HEK293 (cell line): ENCODE data around the gene NPHS2.

Experiments used
- EGR2 ChIP-seq: fragments of 450-650 bp; formaldehyde crosslinking; IDR thresholded peaks from 2 replicates; pipeline ENCODE4 v1.5.1; 2016; ENCODE audit warnings: low read depth, missing biosample characterization, missing genetic modification characterization
- GLI4 ChIP-seq: fragments of 450-650 bp; formaldehyde crosslinking; IDR thresholded peaks from 2 replicates; pipeline ENCODE4 v1.5.1; 2016; ENCODE audit warnings: missing biosample characterization, missing genetic modification characterization
- KLF7 ChIP-seq: fragments of 450-650 bp; formaldehyde crosslinking; IDR thresholded peaks from 2 replicates; pipeline ENCODE4 v1.5.1; 2016; ENCODE audit warnings: missing biosample characterization, missing genetic modification characterization, borderline replicate concordance
- PRDM10 ChIP-seq: fragments of 450-650 bp; formaldehyde crosslinking; IDR thresholded peaks from 2 replicates; pipeline ENCODE4 v1.5.1; 2016; ENCODE audit warnings: missing biosample characterization, missing genetic modification characterization
- ZEB2 ChIP-seq: fragments of 450-650 bp; formaldehyde crosslinking; IDR thresholded peaks from 2 replicates; pipeline ENCODE4 v1.5.1; 2016; ENCODE audit warnings: missing biosample characterization, missing genetic modification characterization
- ZNF274 ChIP-seq, 2 experiments: fragments of 200-500 bp in 1 of 2; fragments of 450-650 bp in 1 of 2; sonication (Bioruptor generic) in 1 of 2; formaldehyde crosslinking in 1 of 2; IDR thresholded peaks; 2 replicates each; pipeline versions ENCODE4 v1.5.1 to v1.6.1; 2014 to 2016; ENCODE audit warnings: borderline replicate concordance in 1 of 2, inconsistent platforms in 1 of 2, low read length in 1 of 2, missing biosample characterization in 1 of 2, missing genetic modification characterization in 1 of 2
- ZNF391 ChIP-seq: fragments of 450-650 bp; formaldehyde crosslinking; IDR thresholded peaks from 2 replicates; pipeline ENCODE4 v1.5.1; 2016; ENCODE audit warnings: low read depth, missing biosample characterization, missing genetic modification characterization, borderline replicate concordance
- ZNF398 ChIP-seq: fragments of 450-650 bp; formaldehyde crosslinking; IDR thresholded peaks from 2 replicates; pipeline ENCODE4 v1.5.1; 2017; ENCODE audit warnings: missing biosample characterization, missing genetic modification characterization
- ZNF426 ChIP-seq: fragments of 450-650 bp; formaldehyde crosslinking; IDR thresholded peaks from 2 replicates; pipeline ENCODE4 v1.5.1; 2017; ENCODE audit warnings: missing biosample characterization, missing genetic modification characterization, mild to moderate bottlenecking, inconsistent platforms, moderate library complexity
- ZNF48 ChIP-seq: fragments of 450-650 bp; formaldehyde crosslinking; IDR thresholded peaks from 2 replicates; pipeline ENCODE4 v1.5.1; 2016; ENCODE audit warnings: missing biosample characterization, missing genetic modification characterization
- ZNF558 ChIP-seq: fragments of 450-650 bp; formaldehyde crosslinking; IDR thresholded peaks from 2 replicates; pipeline ENCODE4 v1.5.1; 2016; ENCODE audit warnings: missing biosample characterization, missing genetic modification characterization
- ZNF596 ChIP-seq: fragments of 450-650 bp; IDR thresholded peaks from 2 replicates; pipeline ENCODE4 v1.5.0; 2018; ENCODE audit warnings: missing biosample characterization, mild to moderate bottlenecking, missing genetic modification characterization, moderate library complexity
- ZNF677 ChIP-seq: fragments of 450-650 bp; IDR thresholded peaks from 2 replicates; pipeline ENCODE4 v1.5.0; 2018; ENCODE audit warnings: missing biosample characterization, mild to moderate bottlenecking, missing genetic modification characterization, moderate library complexity
- ZNF792 ChIP-seq: fragments of 450-650 bp; formaldehyde crosslinking; IDR thresholded peaks from 2 replicates; pipeline ENCODE4 v1.5.1; 2016; ENCODE audit warnings: missing biosample characterization, missing genetic modification characterization
- TF ChIP-seq, protein P1 (sequence below): fragments of 450-650 bp; formaldehyde crosslinking; IDR thresholded peaks from 2 replicates; pipeline ENCODE4 v1.5.1; 2016; ENCODE audit warnings: missing biosample characterization, missing genetic modification characterization, borderline replicate concordance
- TF ChIP-seq, protein P2 (sequence below): fragments of 450-650 bp; formaldehyde crosslinking; IDR thresholded peaks from 2 replicates; pipeline ENCODE4 v1.5.1; 2016; ENCODE audit warnings: missing biosample characterization, missing genetic modification characterization

Gene NPHS2

DNA sequence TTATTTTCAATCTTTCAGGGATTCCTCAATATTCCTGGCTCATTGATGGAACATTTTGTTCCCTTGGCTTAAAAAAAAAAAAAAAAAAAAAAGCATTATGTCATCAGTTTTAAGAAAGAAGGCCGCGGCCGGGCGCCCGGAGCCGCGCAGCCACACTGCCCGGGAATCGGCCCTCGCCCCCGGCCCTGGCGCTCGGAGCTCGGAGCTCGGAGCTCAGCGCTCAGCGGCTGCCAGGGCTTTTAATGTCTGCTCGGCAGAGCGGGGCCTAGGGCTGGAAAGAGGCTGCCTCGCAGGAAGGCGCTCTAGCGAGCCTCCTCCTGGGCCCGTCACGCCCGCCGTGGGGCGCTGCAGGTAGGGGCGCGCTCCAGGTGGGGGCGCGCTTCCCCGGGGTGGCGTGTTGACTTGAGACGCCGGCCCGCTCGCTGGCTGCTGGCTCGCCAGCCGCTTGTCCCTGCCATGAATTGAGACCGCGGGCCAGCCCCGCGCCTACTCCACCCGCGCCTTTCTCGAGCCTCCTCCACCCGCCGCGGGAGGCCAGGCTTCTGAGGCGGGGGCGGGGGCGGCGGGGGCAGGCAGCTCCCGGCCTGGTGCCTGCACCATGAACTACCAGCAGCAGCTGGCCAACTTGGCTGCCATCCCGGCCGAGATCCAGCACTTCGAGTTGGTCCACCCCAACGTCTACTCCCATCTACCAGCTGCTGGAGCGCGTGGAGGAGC is 10.5 kb upstream of the NPHS2 start (continued):
- TF ChIP-seq, protein P1, sequence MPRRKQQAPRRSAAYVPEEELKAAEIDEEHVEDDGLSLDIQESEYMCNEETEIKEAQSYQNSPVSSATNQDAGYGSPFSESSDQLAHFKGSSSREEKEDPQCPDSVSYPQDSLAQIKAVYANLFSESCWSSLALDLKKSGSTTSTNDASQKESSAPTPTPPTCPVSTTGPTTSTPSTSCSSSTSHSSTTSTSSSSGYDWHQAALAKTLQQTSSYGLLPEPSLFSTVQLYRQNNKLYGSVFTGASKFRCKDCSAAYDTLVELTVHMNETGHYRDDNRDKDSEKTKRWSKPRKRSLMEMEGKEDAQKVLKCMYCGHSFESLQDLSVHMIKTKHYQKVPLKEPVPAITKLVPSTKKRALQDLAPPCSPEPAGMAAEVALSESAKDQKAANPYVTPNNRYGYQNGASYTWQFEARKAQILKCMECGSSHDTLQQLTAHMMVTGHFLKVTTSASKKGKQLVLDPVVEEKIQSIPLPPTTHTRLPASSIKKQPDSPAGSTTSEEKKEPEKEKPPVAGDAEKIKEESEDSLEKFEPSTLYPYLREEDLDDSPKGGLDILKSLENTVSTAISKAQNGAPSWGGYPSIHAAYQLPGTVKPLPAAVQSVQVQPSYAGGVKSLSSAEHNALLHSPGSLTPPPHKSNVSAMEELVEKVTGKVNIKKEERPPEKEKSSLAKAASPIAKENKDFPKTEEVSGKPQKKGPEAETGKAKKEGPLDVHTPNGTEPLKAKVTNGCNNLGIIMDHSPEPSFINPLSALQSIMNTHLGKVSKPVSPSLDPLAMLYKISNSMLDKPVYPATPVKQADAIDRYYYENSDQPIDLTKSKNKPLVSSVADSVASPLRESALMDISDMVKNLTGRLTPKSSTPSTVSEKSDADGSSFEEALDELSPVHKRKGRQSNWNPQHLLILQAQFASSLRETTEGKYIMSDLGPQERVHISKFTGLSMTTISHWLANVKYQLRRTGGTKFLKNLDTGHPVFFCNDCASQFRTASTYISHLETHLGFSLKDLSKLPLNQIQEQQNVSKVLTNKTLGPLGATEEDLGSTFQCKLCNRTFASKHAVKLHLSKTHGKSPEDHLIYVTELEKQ (tag by site-specific recombination) = no peak
- TF ChIP-seq ZNF391 (tag by site-specific recombination) (no peak), ZNF274 (IDR thresholded peaks at IDR 0.05; ENCODE audit: low read length) (no peak), ZNF274 (tag by site-specific recombination; IDR thresholded peaks at IDR 0.05; ENCODE audit: borderline replicate concordance) (no peak), ZNF558 (tag by site-specific recombination) (no peak), ZEB2 (tag by site-specific recombination) (peak; percentile 71; the same call in 1 of the 2 replicates), ZNF398 (tag by site-specific recombination) (no peak), GLI4 (no peak), ZNF426 (no peak), PRDM10 (tag by site-specific recombination) (0 out of 2 replicates have a peak, but pooled peaks have one; percentile 8), KLF7 (tag by site-specific recombination) (no peak), ZNF792 (tag by site-specific recombination) (no peak), ZNF596 (tag by site-specific recombination) (no peak), ZNF48 (tag by site-specific recombination) (no peak), ZNF677 (no peak), EGR2 (tag by site-specific recombination) (peak; percentile 88)
- TF ChIP-seq, protein P2, sequence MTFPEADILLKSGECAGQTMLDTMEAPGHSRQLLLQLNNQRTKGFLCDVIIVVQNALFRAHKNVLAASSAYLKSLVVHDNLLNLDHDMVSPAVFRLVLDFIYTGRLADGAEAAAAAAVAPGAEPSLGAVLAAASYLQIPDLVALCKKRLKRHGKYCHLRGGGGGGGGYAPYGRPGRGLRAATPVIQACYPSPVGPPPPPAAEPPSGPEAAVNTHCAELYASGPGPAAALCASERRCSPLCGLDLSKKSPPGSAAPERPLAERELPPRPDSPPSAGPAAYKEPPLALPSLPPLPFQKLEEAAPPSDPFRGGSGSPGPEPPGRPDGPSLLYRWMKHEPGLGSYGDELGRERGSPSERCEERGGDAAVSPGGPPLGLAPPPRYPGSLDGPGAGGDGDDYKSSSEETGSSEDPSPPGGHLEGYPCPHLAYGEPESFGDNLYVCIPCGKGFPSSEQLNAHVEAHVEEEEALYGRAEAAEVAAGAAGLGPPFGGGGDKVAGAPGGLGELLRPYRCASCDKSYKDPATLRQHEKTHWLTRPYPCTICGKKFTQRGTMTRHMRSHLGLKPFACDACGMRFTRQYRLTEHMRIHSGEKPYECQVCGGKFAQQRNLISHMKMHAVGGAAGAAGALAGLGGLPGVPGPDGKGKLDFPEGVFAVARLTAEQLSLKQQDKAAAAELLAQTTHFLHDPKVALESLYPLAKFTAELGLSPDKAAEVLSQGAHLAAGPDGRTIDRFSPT = no peak
